ENCODE data around the gene FMNL2.

FMNL2 gene

GRCh38 chr2:152532241-152532640, 197.3 kb downstream of the FMNL2 start:
- no peak overlapping the region for H3K14ac ChIP-seq (ENCODE audit: low read length in 2 of 2)
- peaks cover 18% of the 10 kb centered on the region for H3K79me1 ChIP-seq (replicated peaks; ENCODE audit: low read length, poor library complexity, severe bottlenecking)
- peaks cover 1% of the 10 kb centered on the region for H3K4me1 ChIP-seq (ENCODE audit: control insufficient read depth, insufficient read depth, low read depth, low read length)
- no peak overlapping the region for H3K4me2 ChIP-seq (ENCODE audit: low read length, poor library complexity, severe bottlenecking)
- no peak overlapping the region for H2AFZ ChIP-seq (ENCODE audit: low read depth, low read length)
- WGBS = 90% methylated on average over 2 of the region's 3 CpGs
- no peaks in the 10 kb centered on the region for H3K9me3 ChIP-seq (ENCODE audit: control insufficient read depth, low read length)
- H2BK120ac ChIP-seq (ENCODE audit: low read depth, low read length) = no peak overlapping the region
- H3K23ac ChIP-seq (ENCODE audit: low read length in 2 of 2) = no peak overlapping the region
- H3K4me3 ChIP-seq (ENCODE audit: insufficient read depth in 1 of 2, low read depth in 1 of 2, low read length in 2 of 2) = no peak overlapping the region
- no peak overlapping the region for H4K8ac ChIP-seq (ENCODE audit: low read length)
- H2BK12ac ChIP-seq (ENCODE audit: low read length in 2 of 2) = no peak overlapping the region
- H3K4ac ChIP-seq (ENCODE audit: low read depth in 1 of 2, low read length in 2 of 2) = no peak overlapping the region
- no peak overlapping the region for H3K27ac ChIP-seq (ENCODE audit: low read length, poor library complexity, severe bottlenecking)
- H2BK15ac ChIP-seq (ENCODE audit: low read depth, poor library complexity, severe bottlenecking) = no peak overlapping the region
- no peak overlapping the region for H2AK5ac ChIP-seq (ENCODE audit: low read length, severe bottlenecking)
- H2BK5ac ChIP-seq (ENCODE audit: low read depth, low read length, poor library complexity, severe bottlenecking) = no peak overlapping the region
- H4K91ac ChIP-seq (ENCODE audit: low read length) = no peak overlapping the region
- peak; percentile 15 for DNase-seq
- H3K36me3 ChIP-seq (ENCODE audit: control insufficient read depth in 1 of 2, insufficient read depth in 2 of 2, low read depth in 1 of 2, low read length in 2 of 2) = no peaks in the 10 kb centered on the region
- no peaks in the 10 kb centered on the region for H3K27me3 ChIP-seq (ENCODE audit: control insufficient read depth in 1 of 2, insufficient read depth in 1 of 2, low read length in 2 of 2)
- H3K9ac ChIP-seq (ENCODE audit: low read length) = no peak overlapping the region
- no peak overlapping the region for H3K18ac ChIP-seq (ENCODE audit: low read depth in 1 of 2, low read length in 2 of 2)

DNA sequence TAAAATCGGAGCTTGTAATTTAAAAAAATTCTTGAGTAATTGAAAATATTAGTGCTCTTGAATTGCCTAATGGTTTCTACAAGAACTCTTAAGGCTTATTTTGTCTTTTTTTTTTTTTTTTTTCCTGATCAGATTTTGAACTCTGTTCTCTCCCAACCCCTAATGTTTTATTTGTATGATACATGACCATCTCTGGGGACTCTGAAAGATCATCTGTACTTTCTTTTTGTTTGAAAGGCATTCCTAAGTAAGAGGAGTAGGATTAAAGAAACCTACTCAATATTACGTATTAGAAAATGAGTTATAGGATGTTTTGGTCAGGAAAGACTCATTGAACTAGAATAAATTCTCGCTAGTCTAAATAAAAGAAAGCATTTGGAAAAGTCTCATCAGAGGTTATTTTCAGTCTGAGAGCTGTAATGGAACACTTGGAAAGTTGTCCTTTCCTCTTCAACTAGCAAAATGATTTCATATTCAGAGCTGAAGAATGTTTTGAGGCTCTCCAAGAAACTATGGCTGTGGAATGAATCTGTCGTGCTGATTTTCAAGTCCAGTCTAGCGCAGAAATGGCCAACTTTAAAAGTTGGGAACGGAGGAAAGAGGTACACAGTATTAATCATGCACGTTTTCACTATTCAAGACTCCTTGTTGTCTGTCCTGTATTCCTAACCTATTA, 199.6 kb downstream of the FMNL2 start:
- Histone ChIP-seq H2BK5ac (ENCODE audit: low read depth, low read length, poor library complexity, severe bottlenecking) (no peak overlapping the region), H3K4ac (ENCODE audit: low read depth in 1 of 2, low read length in 2 of 2) (peak overlapping the region in 1 of 2 experiments; percentile 37), H3K4me2 (ENCODE audit: low read length, poor library complexity, severe bottlenecking) (no peak overlapping the region), H2AK5ac (ENCODE audit: low read length, severe bottlenecking) (no peak overlapping the region), H3K79me1 (replicated peaks; ENCODE audit: low read length, poor library complexity, severe bottlenecking) (peaks cover 15% of the 10 kb centered on the region), H3K4me1 (ENCODE audit: control insufficient read depth, insufficient read depth, low read depth, low read length) (peaks cover 1% of the 10 kb centered on the region), H3K27me3 (ENCODE audit: control insufficient read depth in 1 of 2, insufficient read depth in 1 of 2, low read length in 2 of 2) (no peaks in the 10 kb centered on the region), H4K91ac (ENCODE audit: low read length) (no peak overlapping the region), H3K18ac (ENCODE audit: low read depth in 1 of 2, low read length in 2 of 2) (no peak overlapping the region), H3K9ac (ENCODE audit: low read length) (peak overlapping the region; percentile 71), H2BK15ac (ENCODE audit: low read depth, poor library complexity, severe bottlenecking) (no peak overlapping the region), H2BK120ac (ENCODE audit: low read depth, low read length) (no peak overlapping the region), H3K9me3 (ENCODE audit: control insufficient read depth, low read length) (no peaks in the 10 kb centered on the region), H3K36me3 (ENCODE audit: control insufficient read depth in 1 of 2, insufficient read depth in 2 of 2, low read depth in 1 of 2, low read length in 2 of 2) (no peaks in the 10 kb centered on the region), H2AFZ (ENCODE audit: low read depth, low read length) (no peak overlapping the region), H4K8ac (ENCODE audit: low read length) (no peak overlapping the region), H3K27ac (ENCODE audit: low read length, poor library complexity, severe bottlenecking) (no peak overlapping the region), H3K14ac (ENCODE audit: low read length in 2 of 2) (no peak overlapping the region), H3K23ac (ENCODE audit: low read length in 2 of 2) (no peak overlapping the region), H2BK12ac (ENCODE audit: low read length in 2 of 2) (no peak overlapping the region), H3K4me3 (ENCODE audit: insufficient read depth in 1 of 2, low read depth in 1 of 2, low read length in 2 of 2) (peak overlapping the region in 1 of 2 experiments; percentile 65)
- WGBS = 95% methylated on average over 5 of the region's 7 CpGs
- DNase-seq = no peak

GRCh38 chr2:152537081-152537651, 202.2 kb downstream of the FMNL2 start:
- Histone ChIP-seq H3K4me3 (ENCODE audit: insufficient read depth in 1 of 2, low read depth in 1 of 2, low read length in 2 of 2) (no peak overlapping the region), H2BK15ac (ENCODE audit: low read depth, poor library complexity, severe bottlenecking) (no peak overlapping the region), H4K91ac (ENCODE audit: low read length) (no peak overlapping the region), H2BK12ac (ENCODE audit: low read length in 2 of 2) (no peak overlapping the region), H3K4me2 (ENCODE audit: low read length, poor library complexity, severe bottlenecking) (no peak overlapping the region), H3K23ac (ENCODE audit: low read length in 2 of 2) (no peak overlapping the region), H3K9ac (ENCODE audit: low read length) (no peak overlapping the region), H3K18ac (ENCODE audit: low read depth in 1 of 2, low read length in 2 of 2) (no peak overlapping the region), H3K9me3 (ENCODE audit: control insufficient read depth, low read length) (no peaks in the 10 kb centered on the region), H2AFZ (ENCODE audit: low read depth, low read length) (no peak overlapping the region), H3K79me1 (replicated peaks; ENCODE audit: low read length, poor library complexity, severe bottlenecking) (peaks cover 19% of the 10 kb centered on the region), H2BK120ac (ENCODE audit: low read depth, low read length) (no peak overlapping the region), H3K27ac (ENCODE audit: low read length, poor library complexity, severe bottlenecking) (no peak overlapping the region), H3K27me3 (ENCODE audit: control insufficient read depth in 1 of 2, insufficient read depth in 1 of 2, low read length in 2 of 2) (no peaks in the 10 kb centered on the region), H3K36me3 (ENCODE audit: control insufficient read depth in 1 of 2, insufficient read depth in 2 of 2, low read depth in 1 of 2, low read length in 2 of 2) (no peaks in the 10 kb centered on the region), H3K14ac (ENCODE audit: low read length in 2 of 2) (no peak overlapping the region), H4K8ac (ENCODE audit: low read length) (no peak overlapping the region), H3K4me1 (ENCODE audit: control insufficient read depth, insufficient read depth, low read depth, low read length) (peaks cover 1% of the 10 kb centered on the region), H2AK5ac (ENCODE audit: low read length, severe bottlenecking) (no peak overlapping the region), H3K4ac (ENCODE audit: low read depth in 1 of 2, low read length in 2 of 2) (no peak overlapping the region), H2BK5ac (ENCODE audit: low read depth, low read length, poor library complexity, severe bottlenecking) (no peak overlapping the region)
- peak; percentile 75 for DNase-seq
- WGBS = 38% methylated on average over 7 of the region's 9 CpGs

GRCh38 chr2:152539424-152539823, 204.4 kb downstream of the FMNL2 start:
- Histone ChIP-seq H2BK15ac (ENCODE audit: low read depth, poor library complexity, severe bottlenecking) (no peak overlapping the region), H3K4ac (ENCODE audit: low read depth in 1 of 2, low read length in 2 of 2) (no peak overlapping the region), H3K9me3 (ENCODE audit: control insufficient read depth, low read length) (no peaks in the 10 kb centered on the region), H3K79me1 (replicated peaks; ENCODE audit: low read length, poor library complexity, severe bottlenecking) (peaks cover 18% of the 10 kb centered on the region), H3K27me3 (ENCODE audit: control insufficient read depth in 1 of 2, insufficient read depth in 1 of 2, low read length in 2 of 2) (no peaks in the 10 kb centered on the region), H2BK5ac (ENCODE audit: low read depth, low read length, poor library complexity, severe bottlenecking) (no peak overlapping the region), H3K4me1 (ENCODE audit: control insufficient read depth, insufficient read depth, low read depth, low read length) (peaks cover 4% of the 10 kb centered on the region), H3K9ac (ENCODE audit: low read length) (no peak overlapping the region), H3K18ac (ENCODE audit: low read depth in 1 of 2, low read length in 2 of 2) (no peak overlapping the region), H3K27ac (ENCODE audit: low read length, poor library complexity, severe bottlenecking) (no peak overlapping the region), H4K8ac (ENCODE audit: low read length) (no peak overlapping the region), H3K23ac (ENCODE audit: low read length in 2 of 2) (no peak overlapping the region), H3K4me2 (ENCODE audit: low read length, poor library complexity, severe bottlenecking) (no peak overlapping the region), H2AK5ac (ENCODE audit: low read length, severe bottlenecking) (no peak overlapping the region), H3K4me3 (ENCODE audit: insufficient read depth in 1 of 2, low read depth in 1 of 2, low read length in 2 of 2) (no peak overlapping the region), H2BK120ac (ENCODE audit: low read depth, low read length) (no peak overlapping the region), H4K91ac (ENCODE audit: low read length) (no peak overlapping the region), H3K36me3 (ENCODE audit: control insufficient read depth in 1 of 2, insufficient read depth in 2 of 2, low read depth in 1 of 2, low read length in 2 of 2) (peaks cover 0 to 5% of the 10 kb centered on the region in 2 experiments), H3K14ac (ENCODE audit: low read length in 2 of 2) (no peak overlapping the region), H2AFZ (ENCODE audit: low read depth, low read length) (no peak overlapping the region), H2BK12ac (ENCODE audit: low read length in 2 of 2) (no peak overlapping the region)
- WGBS = 90% methylated on average over 1 of the region's 2 CpGs
- no peak for DNase-seq

Data from mesenchymal stem cell (in vitro differentiated cells and primary cell).